HCT116 (cell line): ENCODE data around the gene HNF4A.

ENCODE experiments used
- CBX3 ChIP-seq: IDR thresholded peaks from 2 replicates; pipeline ENCODE4 v1.6.1; 2012; ENCODE audit warnings: low read depth
- CEBPB ChIP-seq: IDR thresholded peaks from 2 replicates; pipeline ENCODE4 v1.6.1; 2012; ENCODE audit warnings: low read depth
- EGR1 ChIP-seq: IDR thresholded peaks from 2 replicates; pipeline ENCODE4 v1.6.1; 2012; ENCODE audit warnings: low read depth
- EZH2 ChIP-seq: fragments of 200-600 bp; sonication (generic); IDR thresholded peaks from 2 replicates; pipeline ENCODE4 v1.6.1; 2017; ENCODE audit warnings: antibody characterized with exemption, mixed run types
- POLR2A ChIP-seq: IDR thresholded peaks from 2 replicates; pipeline ENCODE4 v1.7.0; 2011; ENCODE audit warnings: borderline replicate concordance; ENCODE audit not compliant: insufficient read depth, insufficient read length; ENCODE audit errors: extremely low read depth
- POLR2AphosphoS5 ChIP-seq: IDR thresholded peaks from 2 replicates; pipeline ENCODE4 v1.6.1; 2011; ENCODE audit warnings: mild to moderate bottlenecking, low read depth, low read length, moderate library complexity
- SRF ChIP-seq: IDR thresholded peaks from 2 replicates; pipeline ENCODE4 v1.6.1; 2012; ENCODE audit warnings: low read depth
- YY1 ChIP-seq: IDR thresholded peaks from 2 replicates; pipeline ENCODE4 v1.6.1; 2011; ENCODE audit warnings: low read length, low read depth, moderate library complexity, mild to moderate bottlenecking; ENCODE audit not compliant: insufficient replicate concordance; ENCODE audit errors: extremely low read depth
- TF ChIP-seq, protein P1 (sequence below), 3 experiments: fragments of 200-600 bp in 1 of 3; sonication (generic) in 1 of 3; IDR thresholded peaks in 2 of 3; conservative IDR thresholded peaks in 1 of 3; 2 replicates each; pipeline ENCODE4 v1.5.1; 2012 to 2017; ENCODE audit warnings: low read depth in 2 of 3, low read length in 2 of 3, antibody characterized with exemption in 1 of 3, borderline replicate concordance in 1 of 3, control low read depth in 1 of 3, mild to moderate bottlenecking in 1 of 3, mixed read lengths in 1 of 3, mixed run types in 1 of 3, moderate library complexity in 1 of 3; ENCODE audit not compliant: insufficient read depth in 1 of 3
- TF ChIP-seq, protein P2 (sequence below): IDR thresholded peaks from 2 replicates; pipeline ENCODE4 v1.6.1; 2012
- TF ChIP-seq, protein P3 (sequence below): IDR thresholded peaks from 2 replicates; pipeline ENCODE4 v1.6.1; 2011; ENCODE audit warnings: mild to moderate bottlenecking, low read length, moderate library complexity; ENCODE audit not compliant: insufficient replicate concordance; ENCODE audit errors: extremely low read depth
- TF ChIP-seq, protein P4 (sequence below): IDR thresholded peaks from 2 replicates; pipeline ENCODE4 v1.6.1; 2012; ENCODE audit warnings: low read depth

DNA sequence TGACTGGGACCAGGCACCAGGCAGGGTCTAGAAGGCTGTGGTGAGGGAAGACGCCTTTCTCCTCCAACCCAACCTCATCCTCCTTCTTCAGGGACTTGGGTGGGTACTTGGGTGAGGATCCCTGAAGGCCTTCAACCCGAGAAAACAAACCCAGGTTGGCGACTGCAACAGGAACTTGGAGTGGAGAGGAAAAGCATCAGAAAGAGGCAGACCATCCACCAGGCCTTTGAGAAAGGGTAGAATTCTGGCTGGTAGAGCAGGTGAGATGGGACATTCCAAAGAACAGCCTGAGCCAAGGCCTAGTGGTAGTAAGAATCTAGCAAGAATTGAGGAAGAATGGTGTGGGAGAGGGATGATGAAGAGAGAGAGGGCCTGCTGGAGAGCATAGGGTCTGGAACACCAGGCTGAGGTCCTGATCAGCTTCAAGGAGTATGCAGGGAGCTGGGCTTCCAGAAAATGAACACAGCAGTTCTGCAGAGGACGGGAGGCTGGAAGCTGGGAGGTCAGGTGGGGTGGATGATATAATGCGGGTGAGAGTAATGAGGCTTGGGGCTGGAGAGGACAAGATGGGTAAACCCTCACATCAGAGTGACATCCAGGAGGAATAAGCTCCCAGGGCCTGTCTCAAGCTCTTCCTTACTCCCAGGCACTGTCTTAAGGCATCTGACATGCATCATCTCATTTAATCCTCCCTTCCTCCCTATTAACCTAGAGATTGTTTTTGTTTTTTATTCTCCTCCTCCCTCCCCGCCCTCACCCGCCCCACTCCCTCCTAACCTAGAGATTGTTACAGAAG lies 75.0 kb downstream of the HNF4A start:
- no peak for TF ChIP-seq POLR2A
- TF ChIP-seq, protein P1, sequence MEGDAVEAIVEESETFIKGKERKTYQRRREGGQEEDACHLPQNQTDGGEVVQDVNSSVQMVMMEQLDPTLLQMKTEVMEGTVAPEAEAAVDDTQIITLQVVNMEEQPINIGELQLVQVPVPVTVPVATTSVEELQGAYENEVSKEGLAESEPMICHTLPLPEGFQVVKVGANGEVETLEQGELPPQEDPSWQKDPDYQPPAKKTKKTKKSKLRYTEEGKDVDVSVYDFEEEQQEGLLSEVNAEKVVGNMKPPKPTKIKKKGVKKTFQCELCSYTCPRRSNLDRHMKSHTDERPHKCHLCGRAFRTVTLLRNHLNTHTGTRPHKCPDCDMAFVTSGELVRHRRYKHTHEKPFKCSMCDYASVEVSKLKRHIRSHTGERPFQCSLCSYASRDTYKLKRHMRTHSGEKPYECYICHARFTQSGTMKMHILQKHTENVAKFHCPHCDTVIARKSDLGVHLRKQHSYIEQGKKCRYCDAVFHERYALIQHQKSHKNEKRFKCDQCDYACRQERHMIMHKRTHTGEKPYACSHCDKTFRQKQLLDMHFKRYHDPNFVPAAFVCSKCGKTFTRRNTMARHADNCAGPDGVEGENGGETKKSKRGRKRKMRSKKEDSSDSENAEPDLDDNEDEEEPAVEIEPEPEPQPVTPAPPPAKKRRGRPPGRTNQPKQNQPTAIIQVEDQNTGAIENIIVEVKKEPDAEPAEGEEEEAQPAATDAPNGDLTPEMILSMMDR (IDR thresholded peaks at IDR 0.05 in 2 of 3, conservative IDR thresholded peaks at IDR 0.05 in 1 of 3; ENCODE audit: borderline replicate concordance in 1 of 3, insufficient read depth in 1 of 3, low read depth in 2 of 3, low read length in 2 of 3): no peak
- TF ChIP-seq CBX3: no peak
- TF ChIP-seq, protein P2, sequence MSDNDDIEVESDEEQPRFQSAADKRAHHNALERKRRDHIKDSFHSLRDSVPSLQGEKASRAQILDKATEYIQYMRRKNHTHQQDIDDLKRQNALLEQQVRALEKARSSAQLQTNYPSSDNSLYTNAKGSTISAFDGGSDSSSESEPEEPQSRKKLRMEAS: no peak
- TF ChIP-seq POLR2AphosphoS5: no peak
- TF ChIP-seq, protein P3, sequence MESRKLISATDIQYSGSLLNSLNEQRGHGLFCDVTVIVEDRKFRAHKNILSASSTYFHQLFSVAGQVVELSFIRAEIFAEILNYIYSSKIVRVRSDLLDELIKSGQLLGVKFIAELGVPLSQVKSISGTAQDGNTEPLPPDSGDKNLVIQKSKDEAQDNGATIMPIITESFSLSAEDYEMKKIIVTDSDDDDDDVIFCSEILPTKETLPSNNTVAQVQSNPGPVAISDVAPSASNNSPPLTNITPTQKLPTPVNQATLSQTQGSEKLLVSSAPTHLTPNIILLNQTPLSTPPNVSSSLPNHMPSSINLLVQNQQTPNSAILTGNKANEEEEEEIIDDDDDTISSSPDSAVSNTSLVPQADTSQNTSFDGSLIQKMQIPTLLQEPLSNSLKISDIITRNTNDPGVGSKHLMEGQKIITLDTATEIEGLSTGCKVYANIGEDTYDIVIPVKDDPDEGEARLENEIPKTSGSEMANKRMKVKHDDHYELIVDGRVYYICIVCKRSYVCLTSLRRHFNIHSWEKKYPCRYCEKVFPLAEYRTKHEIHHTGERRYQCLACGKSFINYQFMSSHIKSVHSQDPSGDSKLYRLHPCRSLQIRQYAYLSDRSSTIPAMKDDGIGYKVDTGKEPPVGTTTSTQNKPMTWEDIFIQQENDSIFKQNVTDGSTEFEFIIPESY: no peak
- no peak for TF ChIP-seq EZH2
- TF ChIP-seq EGR1: no peak
- no peak for TF ChIP-seq YY1
- TF ChIP-seq SRF: no peak
- TF ChIP-seq, protein P4, sequence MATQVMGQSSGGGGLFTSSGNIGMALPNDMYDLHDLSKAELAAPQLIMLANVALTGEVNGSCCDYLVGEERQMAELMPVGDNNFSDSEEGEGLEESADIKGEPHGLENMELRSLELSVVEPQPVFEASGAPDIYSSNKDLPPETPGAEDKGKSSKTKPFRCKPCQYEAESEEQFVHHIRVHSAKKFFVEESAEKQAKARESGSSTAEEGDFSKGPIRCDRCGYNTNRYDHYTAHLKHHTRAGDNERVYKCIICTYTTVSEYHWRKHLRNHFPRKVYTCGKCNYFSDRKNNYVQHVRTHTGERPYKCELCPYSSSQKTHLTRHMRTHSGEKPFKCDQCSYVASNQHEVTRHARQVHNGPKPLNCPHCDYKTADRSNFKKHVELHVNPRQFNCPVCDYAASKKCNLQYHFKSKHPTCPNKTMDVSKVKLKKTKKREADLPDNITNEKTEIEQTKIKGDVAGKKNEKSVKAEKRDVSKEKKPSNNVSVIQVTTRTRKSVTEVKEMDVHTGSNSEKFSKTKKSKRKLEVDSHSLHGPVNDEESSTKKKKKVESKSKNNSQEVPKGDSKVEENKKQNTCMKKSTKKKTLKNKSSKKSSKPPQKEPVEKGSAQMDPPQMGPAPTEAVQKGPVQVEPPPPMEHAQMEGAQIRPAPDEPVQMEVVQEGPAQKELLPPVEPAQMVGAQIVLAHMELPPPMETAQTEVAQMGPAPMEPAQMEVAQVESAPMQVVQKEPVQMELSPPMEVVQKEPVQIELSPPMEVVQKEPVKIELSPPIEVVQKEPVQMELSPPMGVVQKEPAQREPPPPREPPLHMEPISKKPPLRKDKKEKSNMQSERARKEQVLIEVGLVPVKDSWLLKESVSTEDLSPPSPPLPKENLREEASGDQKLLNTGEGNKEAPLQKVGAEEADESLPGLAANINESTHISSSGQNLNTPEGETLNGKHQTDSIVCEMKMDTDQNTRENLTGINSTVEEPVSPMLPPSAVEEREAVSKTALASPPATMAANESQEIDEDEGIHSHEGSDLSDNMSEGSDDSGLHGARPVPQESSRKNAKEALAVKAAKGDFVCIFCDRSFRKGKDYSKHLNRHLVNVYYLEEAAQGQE: no peak
- no peak for TF ChIP-seq CEBPB
